ENCODE results near the gene DDR1. TPM values are rescaled to one million over a fixed set of nuclear protein-coding genes. Genes with fewer than 3 reads are reported as not detected.

DDR1 gene
- total RNA-seq, 1 donor from 2014 or later = 85.3 TPM

- Histone ChIP-seq H2AFZ (replicated peaks) (peak within 1 kb of the TSS; percentile 53), H4K20me1 (ENCODE audit: low read depth) (no peaks in the 10 kb centered on the region), H3K4me1 (peaks cover 15% of the 10 kb centered on the region), H3K27me3 (no peaks in the 10 kb centered on the region), H3K9me3 (ENCODE audit: low read depth) (no peaks in the 10 kb centered on the region), H3F3A (ENCODE audit: low read depth) (peaks cover 28% of the 10 kb centered on the region), H3K79me2 (ENCODE audit: low read depth) (peaks cover 6% of the 10 kb centered on the region), H3K9ac (no peak within 1 kb of the TSS), H3K27ac (no peak within 1 kb of the TSS), H3K4me3 (peak within 1 kb of the TSS; percentile 62), H3K36me3 (no peaks in the 10 kb centered on the region), H3K4me2 (peak within 1 kb of the TSS; percentile 93)
- DNase-seq (ENCODE audit: low spot score) = peak; percentile 88
- Mint-ChIP-seq H3K36me3 (peaks cover 30% of the 10 kb centered on the region), H3K4me1 (peaks cover 27% of the 10 kb centered on the region), H3K27ac (peak within 1 kb of the TSS; percentile 35), H3K27me3 (ENCODE audit: insufficient read depth, low read depth) (peaks cover 9% of the 10 kb centered on the region), H3K4me3 (peak within 1 kb of the TSS; percentile 93), H3K9me3 (no peaks in the 10 kb centered on the region)
- TF ChIP-seq EZH2phosphoT487 (IDR thresholded peaks at IDR 0.05) (no peak), EZH2 (IDR thresholded peaks at IDR 0.05) (no peak)
- TF ChIP-seq, protein P1, sequence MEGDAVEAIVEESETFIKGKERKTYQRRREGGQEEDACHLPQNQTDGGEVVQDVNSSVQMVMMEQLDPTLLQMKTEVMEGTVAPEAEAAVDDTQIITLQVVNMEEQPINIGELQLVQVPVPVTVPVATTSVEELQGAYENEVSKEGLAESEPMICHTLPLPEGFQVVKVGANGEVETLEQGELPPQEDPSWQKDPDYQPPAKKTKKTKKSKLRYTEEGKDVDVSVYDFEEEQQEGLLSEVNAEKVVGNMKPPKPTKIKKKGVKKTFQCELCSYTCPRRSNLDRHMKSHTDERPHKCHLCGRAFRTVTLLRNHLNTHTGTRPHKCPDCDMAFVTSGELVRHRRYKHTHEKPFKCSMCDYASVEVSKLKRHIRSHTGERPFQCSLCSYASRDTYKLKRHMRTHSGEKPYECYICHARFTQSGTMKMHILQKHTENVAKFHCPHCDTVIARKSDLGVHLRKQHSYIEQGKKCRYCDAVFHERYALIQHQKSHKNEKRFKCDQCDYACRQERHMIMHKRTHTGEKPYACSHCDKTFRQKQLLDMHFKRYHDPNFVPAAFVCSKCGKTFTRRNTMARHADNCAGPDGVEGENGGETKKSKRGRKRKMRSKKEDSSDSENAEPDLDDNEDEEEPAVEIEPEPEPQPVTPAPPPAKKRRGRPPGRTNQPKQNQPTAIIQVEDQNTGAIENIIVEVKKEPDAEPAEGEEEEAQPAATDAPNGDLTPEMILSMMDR (IDR thresholded peaks at IDR 0.05) = peak; percentile 8
Observed at GRCh38 chr6:30914076-30914853, 29.9 kb downstream of the DDR1 start, which contains the start of gene VARS2. Gene VARS2 (plus strand): TSS chr6:30914238. CDS start chr6:30914837, 599 bp downstream.

DNA sequence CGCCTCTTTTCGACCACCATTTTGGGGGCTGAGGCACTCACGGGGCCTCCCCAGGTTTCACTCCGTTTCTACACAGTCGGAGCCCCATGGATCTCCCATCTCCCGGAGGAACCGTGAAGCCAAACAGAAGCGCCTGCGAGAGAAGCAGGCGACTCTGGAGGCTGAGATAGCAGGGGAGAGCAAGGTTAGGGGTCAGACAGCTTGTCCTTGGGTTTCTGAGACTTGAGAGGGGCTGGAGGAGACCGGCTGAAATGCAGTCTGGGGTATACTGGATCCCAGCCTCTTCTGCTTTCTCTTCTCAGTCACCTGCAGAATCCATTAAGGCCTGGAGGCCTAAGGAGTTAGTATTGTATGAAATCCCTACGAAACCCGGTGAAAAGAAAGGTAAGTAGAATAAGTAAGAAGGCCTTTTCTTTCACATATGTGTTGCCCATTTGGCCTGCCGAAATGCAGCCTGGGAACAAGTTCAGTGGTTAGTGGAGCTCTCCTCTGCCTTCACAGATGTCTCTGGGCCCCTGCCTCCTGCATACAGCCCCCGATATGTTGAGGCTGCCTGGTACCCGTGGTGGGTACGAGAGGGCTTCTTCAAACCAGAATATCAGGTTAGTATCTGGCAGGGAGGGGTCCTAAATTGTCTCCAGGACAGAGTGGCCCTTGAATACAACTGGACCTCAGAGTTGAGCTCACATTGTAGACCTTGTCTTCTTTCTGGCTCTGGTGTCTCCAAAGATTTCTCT, 30.7 kb downstream of the DDR1 start:
- Mint-ChIP-seq H3K36me3 (peaks cover 31% of the 10 kb centered on the region), H3K4me1 (peaks cover 26% of the 10 kb centered on the region), H3K27me3 (ENCODE audit: insufficient read depth, low read depth) (peaks cover 9% of the 10 kb centered on the region), H3K27ac (no peak overlapping the region), H3K9me3 (no peaks in the 10 kb centered on the region), H3K4me3 (peak overlapping the region; percentile 93)
- Histone ChIP-seq H3K27ac (no peak overlapping the region), H3K4me3 (peak overlapping the region; percentile 62), H3K79me2 (ENCODE audit: low read depth) (no peaks in the 10 kb centered on the region), H3K4me2 (peak overlapping the region; percentile 93), H3K9me3 (ENCODE audit: low read depth) (no peaks in the 10 kb centered on the region), H3K36me3 (no peaks in the 10 kb centered on the region), H3K27me3 (no peaks in the 10 kb centered on the region), H3K4me1 (peaks cover 15% of the 10 kb centered on the region), H3F3A (ENCODE audit: low read depth) (peaks cover 28% of the 10 kb centered on the region), H3K9ac (no peak overlapping the region), H2AFZ (replicated peaks) (no peak overlapping the region), H4K20me1 (ENCODE audit: low read depth) (no peaks in the 10 kb centered on the region)
- TF ChIP-seq EZH2phosphoT487 (IDR thresholded peaks at IDR 0.05) (no peak), EZH2 (IDR thresholded peaks at IDR 0.05) (no peak)
- TF ChIP-seq, protein P1 (IDR thresholded peaks at IDR 0.05) = no peak
- no peak for DNase-seq (ENCODE audit: low spot score)

DNA sequence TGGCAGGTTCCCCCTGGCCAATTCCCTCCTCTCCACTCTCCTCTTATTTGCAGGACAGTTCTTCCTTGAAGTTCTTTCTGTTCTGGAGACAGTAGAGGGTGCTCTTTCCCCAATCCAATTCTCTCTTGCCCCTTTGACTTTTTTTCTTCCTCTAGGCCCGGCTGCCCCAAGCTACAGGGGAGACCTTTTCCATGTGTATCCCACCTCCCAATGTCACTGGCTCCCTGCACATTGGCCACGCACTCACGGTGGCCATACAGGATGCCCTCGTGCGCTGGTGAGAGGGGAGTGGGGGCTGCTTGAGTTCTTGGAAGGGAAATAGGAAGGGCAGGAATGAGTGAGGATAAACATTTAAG, 31.2 kb downstream of the DDR1 start:
- Histone ChIP-seq H3K4me1 (peaks cover 15% of the 10 kb centered on the region), H3K4me2 (peak overlapping the region; percentile 93), H3K79me2 (ENCODE audit: low read depth) (no peaks in the 10 kb centered on the region), H3K27me3 (no peaks in the 10 kb centered on the region), H3K27ac (no peak overlapping the region), H2AFZ (replicated peaks) (no peak overlapping the region), H3K9ac (no peak overlapping the region), H3F3A (ENCODE audit: low read depth) (peaks cover 28% of the 10 kb centered on the region), H3K9me3 (ENCODE audit: low read depth) (no peaks in the 10 kb centered on the region), H3K4me3 (no peak overlapping the region), H4K20me1 (ENCODE audit: low read depth) (no peaks in the 10 kb centered on the region), H3K36me3 (no peaks in the 10 kb centered on the region)
- Mint-ChIP-seq H3K27ac (peak overlapping the region; percentile 4), H3K4me1 (peaks cover 26% of the 10 kb centered on the region), H3K4me3 (peak overlapping the region; percentile 93), H3K9me3 (no peaks in the 10 kb centered on the region), H3K27me3 (ENCODE audit: insufficient read depth, low read depth) (peaks cover 9% of the 10 kb centered on the region), H3K36me3 (peaks cover 36% of the 10 kb centered on the region)
- TF ChIP-seq, protein P1 (IDR thresholded peaks at IDR 0.05) = peak; percentile 70
- TF ChIP-seq EZH2 (IDR thresholded peaks at IDR 0.05) = no peak
- DNase-seq (ENCODE audit: low spot score) = peak; percentile 75

All from neural progenitor cell (in vitro differentiated cells).